ENCODE data around the gene KLK12. TPM values are rescaled to one million over a fixed set of nuclear protein-coding genes. Genes with fewer than 3 reads are reported as not detected.

KLK12 gene, protein sequence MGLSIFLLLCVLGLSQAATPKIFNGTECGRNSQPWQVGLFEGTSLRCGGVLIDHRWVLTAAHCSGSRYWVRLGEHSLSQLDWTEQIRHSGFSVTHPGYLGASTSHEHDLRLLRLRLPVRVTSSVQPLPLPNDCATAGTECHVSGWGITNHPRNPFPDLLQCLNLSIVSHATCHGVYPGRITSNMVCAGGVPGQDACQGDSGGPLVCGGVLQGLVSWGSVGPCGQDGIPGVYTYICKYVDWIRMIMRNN
- not detected in 2 replicates for total RNA-seq

DNA sequence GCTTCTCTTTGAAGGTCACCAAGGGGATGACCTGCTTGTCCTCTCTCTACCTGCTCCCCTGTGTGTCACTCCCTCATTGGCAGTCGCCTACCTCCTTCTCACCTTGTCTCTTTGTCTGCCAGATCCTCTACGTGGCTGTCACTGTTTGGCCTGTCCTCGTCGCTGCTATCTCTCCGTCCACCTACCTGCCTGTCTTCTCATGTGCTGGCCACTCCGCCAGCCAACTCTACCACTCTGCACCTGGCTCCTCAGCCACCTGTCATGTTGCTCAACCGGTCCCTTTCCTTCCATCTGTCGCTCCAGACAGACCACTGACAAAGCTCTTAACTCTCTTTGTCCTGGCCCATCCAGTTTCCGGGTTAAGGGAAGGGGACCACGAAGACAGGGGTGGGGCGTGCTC lies at the start of gene KLK12:
Gene KLK12, minus strand, starts transcription at position 299 of the 400 bp plus-strand sequence. CDS start 381 bp downstream, outside the sequence.

DNA sequence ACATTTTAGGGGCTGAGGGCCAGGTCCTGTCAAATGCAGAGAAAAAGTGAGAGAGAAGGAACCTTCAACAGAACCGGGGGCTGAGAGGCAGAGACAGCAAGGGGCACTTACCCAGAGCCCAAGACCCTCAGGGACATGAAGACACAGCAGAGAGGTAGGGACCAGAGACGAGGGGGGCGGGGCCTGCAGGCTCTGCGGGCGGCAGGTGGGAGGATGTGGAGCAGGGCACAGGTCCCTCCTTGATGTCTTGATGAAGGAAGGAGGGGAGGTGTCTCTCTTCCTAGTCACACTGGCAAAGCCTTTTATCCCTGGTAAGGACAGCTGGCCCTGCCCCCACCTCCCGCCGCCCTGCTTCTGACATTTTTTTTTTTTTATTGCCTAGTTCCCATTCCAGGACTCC lies 47.8 kb upstream of the KLK12 start, which contains the start of gene KLK14:
Gene KLK14, minus strand, starts transcription at position 277 of the 400 bp plus-strand sequence. Its CDS starts 273 bp downstream, at position 4.

DNA sequence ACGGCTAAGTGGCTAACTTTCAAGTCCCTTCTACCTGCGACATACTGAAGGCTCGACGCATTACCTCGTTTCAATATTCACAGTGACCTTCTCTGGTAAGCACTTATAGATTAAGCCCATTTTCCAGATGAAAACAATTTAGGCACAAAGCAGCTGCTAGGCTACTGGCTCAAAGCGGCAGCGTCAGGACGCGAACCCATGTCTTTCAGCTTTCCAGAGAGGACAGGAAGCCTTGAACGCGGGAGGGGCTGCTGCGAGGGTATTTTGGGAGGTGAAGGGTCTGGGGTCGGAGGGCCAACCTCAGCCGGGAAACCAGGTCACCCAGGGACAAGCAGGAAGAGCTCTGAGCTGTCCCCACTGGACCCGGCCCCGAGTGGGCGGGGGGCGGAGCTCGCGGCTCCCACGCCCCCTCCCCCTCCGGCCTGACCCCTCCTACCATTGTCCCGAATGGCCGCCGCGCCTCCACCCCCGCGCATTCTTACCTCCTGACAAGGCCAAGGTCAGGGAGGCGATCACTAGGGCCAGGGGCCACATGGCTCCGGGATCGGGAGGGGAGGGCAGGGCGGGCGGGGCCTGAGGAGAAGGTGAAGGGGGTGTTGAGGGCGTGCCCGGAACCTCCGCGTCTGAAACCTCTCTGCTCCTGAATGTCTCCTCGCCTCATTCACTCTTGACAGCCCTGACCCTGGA lies 29.9 kb upstream of the KLK12 start, which contains the start of gene KLK13:
Gene KLK13, minus strand, starts transcription at position 559 of the 687 bp plus-strand sequence. Its CDS starts 25 bp downstream, at position 534.

DNA sequence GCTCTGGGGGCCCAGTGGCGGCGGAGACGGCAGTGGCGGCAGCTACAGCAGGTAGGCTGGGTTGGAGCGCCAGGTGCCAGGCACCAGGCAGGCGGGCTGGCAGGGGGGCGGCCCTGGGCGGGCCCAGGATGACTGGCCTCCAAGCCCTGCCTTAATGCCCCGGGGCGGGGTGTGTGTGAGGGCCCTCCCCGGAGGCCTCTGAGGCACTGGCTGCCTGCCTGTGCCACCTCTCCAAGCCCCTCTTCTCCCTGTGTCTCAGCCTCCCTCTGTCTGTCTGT lies 8.3 kb downstream of the KLK12 start, which contains the start of gene KLK11:
Gene KLK11, minus strand, starts transcription at position 63 of the 278 bp plus-strand sequence. CDS start 985 bp downstream, outside the sequence.

DNA sequence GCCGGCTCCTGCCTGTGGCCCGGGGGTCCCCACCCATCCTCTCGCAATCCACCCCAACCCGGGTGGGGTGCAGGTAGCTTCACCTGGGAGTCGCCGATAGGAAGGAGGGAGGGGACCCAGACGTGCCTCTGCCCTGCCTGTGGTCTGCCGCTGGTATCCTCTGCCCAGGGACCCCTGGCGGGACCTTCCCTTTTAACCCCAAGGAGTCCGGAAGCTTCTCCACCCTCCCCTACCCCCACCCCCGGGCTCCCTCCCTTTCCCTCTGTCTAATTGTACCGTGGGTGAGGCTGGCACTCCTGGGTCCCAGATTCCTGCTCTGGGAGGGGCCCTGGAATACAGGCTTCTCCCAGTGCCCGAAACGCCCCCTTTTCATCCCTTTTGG lies 15.3 kb downstream of the KLK12 start, which contains the start of gene KLK10:
Gene KLK10, minus strand, starts transcription at position 166 of the 382 bp plus-strand sequence. CDS start 579 bp downstream, outside the sequence.

DNA sequence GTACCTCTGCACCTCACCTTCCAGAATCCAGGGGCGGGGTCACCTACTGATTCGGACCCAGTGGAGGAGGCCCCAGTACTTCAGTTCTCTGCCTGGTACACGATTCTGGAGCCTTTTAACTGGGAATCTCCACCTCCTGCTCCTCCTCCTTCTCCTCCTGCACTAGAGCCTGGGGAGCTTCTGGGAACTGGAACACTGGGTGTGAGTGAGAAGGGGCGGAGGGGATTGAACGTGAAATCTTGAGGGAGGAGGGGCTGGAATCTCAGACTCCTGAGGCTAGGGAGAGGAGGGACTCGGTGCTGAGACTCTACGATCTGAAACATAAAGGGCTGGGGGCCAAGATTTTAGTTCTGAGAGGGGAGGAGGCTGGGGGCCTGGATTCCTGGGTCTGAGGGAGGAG lies 33.3 kb downstream of the KLK12 start, which contains the start of gene KLK8:
Gene KLK8, minus strand, starts transcription at position 90 of the 400 bp plus-strand sequence. CDS start 437 bp downstream, outside the sequence.

DNA sequence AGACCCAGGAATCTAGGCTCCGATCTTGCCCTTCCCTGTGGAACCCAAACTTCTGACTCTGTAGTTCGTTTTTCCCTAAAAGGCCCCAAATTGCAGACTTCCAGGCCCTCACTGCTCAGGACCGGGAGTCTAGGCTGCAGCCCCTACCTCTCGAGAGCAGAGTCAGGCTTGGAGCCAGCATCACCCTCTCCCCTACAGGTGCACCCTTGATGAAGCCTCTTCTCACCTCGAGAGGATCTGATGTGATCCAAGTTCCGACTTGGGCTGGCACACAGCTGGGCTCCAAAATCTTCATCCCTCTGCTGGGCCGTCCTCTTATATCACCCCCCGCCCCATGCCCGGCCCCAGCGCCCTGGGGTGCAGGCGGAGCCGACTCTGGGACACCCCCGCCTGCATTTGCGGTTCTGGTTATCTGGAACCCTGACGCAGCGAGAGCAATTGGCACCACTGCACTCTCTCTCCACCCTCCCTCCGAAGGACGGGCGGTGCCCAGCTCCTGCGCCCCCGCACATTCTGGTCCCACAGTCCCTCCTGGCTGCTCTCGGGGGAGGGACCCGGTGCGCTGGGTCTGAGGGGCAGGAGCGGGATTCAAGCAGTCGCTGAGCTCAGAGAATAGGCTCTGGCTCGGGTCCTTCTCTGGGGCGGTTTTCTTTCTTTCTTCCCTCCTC lies 51.0 kb downstream of the KLK12 start, which contains the start of gene KLK7:
Gene KLK7, minus strand, starts transcription at position 293 of the 668 bp plus-strand sequence. CDS start 1,518 bp downstream, outside the sequence.

Other genes with a start within 250 kb of the KLK12 start
- gene ACP4, start 244.6 kb downstream of the KLK12 start, total RNA-seq: not detected in 2 replicates
- gene KLK1, start 211.2 kb downstream of the KLK12 start, total RNA-seq: not detected in 2 replicates
- gene KLK15, start 201.4 kb downstream of the KLK12 start, total RNA-seq: not detected in 2 replicates
- not detected in 2 replicates for gene KLK3, start 180.1 kb downstream of the KLK12 start, total RNA-seq
- gene KLK2, start 161.6 kb downstream of the KLK12 start, total RNA-seq: not detected in 2 replicates
- gene KLK4, start 123.6 kb downstream of the KLK12 start, total RNA-seq: not detected in 2 replicates
- not detected in 2 replicates for gene KLK5, start 82.0 kb downstream of the KLK12 start, total RNA-seq
- not detected in 2 replicates for gene KLK6, start 65.4 kb downstream of the KLK12 start, total RNA-seq
- gene KLK7, start 51.1 kb downstream of the KLK12 start, total RNA-seq: not detected in 2 replicates
- not detected in 2 replicates for gene KLK8, start 33.4 kb downstream of the KLK12 start, total RNA-seq
- not detected in 2 replicates for gene KLK10, start 15.3 kb downstream of the KLK12 start, total RNA-seq
- not detected in 2 replicates for gene KLK11, start 8.4 kb downstream of the KLK12 start, total RNA-seq
- not detected in 2 replicates for gene KLK13, start 30.1 kb upstream of the KLK12 start, total RNA-seq
- not detected in 2 replicates for gene KLK14, start 47.9 kb upstream of the KLK12 start, total RNA-seq
- 2.5 and 3.6 TPM in 2 replicates for gene CTU1, start 73.4 kb upstream of the KLK12 start, total RNA-seq
- not detected in 2 replicates for gene SIGLEC9, start 89.9 kb upstream of the KLK12 start, total RNA-seq
- gene SIGLEC7, start 107.3 kb upstream of the KLK12 start, total RNA-seq: not detected in 2 replicates
- not detected in 2 replicates for gene CD33, start 190.1 kb upstream of the KLK12 start, total RNA-seq
- not detected in 2 replicates for gene SIGLECL1, start 216.1 kb upstream of the KLK12 start, total RNA-seq